IMR-90 (cell line): ENCODE results near the gene ZNF780A. TPM values are rescaled to one million over a fixed set of nuclear protein-coding genes. Genes with fewer than 3 reads are reported as not detected.

Experiments
- ATAC-seq: fragments of 200-7000 bp; cut with Tn5 transposase; 2 replicates; pipeline ENCODE4 v1.9.1; 2020; ENCODE audit warnings: low read depth, mild to moderate bottlenecking, moderate library complexity
- BruUV-seq: library from RNA; stranded (reverse); fragments of 400-500 nt; replicated peaks from 2 replicates; lab custom pipeline; 2021; lab: Mats Ljungman, UMichigan
- CTCF ChIA-PET: fragments of 300-600 bp; formaldehyde crosslinking; extraction: SDS; loops from one replicate; lab custom pipeline; 2021; ENCODE audit warnings: antibody characterized with exemption; lab: Yijun Ruan, JAX
- POLR2A ChIA-PET: fragments of 300-600 bp; sonication (Branson Sonifier 250); formaldehyde crosslinking; loops from one replicate; lab custom pipeline; 2022; ENCODE audit warnings: antibody characterized with exemption; ENCODE audit not compliant: unreplicated experiment; lab: Charles Lee
- DNase-seq: peaks from one replicate; pipeline ENCODE4 v3.0.0; 2013
- H2AFZ ChIP-seq: replicated peaks from 2 replicates; pipeline ENCODE3; 2013; ENCODE audit warnings: low read length, mild to moderate bottlenecking; ENCODE audit not compliant: poor library complexity
- H2AK5ac ChIP-seq: 2 replicates; pipeline ENCODE4 v1.6.1; 2013; ENCODE audit warnings: low read depth, low read length, inconsistent platforms
- H2AK9ac ChIP-seq: replicated peaks from 2 replicates; pipeline ENCODE3; 2013; ENCODE audit warnings: mild to moderate bottlenecking, low read depth, low read length, moderate library complexity; ENCODE audit not compliant: poor library complexity
- H2BK120ac ChIP-seq: 2 replicates; pipeline ENCODE4 v1.6.1; 2013; ENCODE audit warnings: low read depth, low read length, inconsistent platforms
- H2BK15ac ChIP-seq: 3 replicates; pipeline ENCODE4 v1.6.1; 2013; ENCODE audit warnings: low read depth, low read length, inconsistent platforms
- H2BK20ac ChIP-seq: 2 replicates; pipeline ENCODE4 v1.6.1; 2013; ENCODE audit warnings: low read depth, mild to moderate bottlenecking, inconsistent platforms, low read length, moderate library complexity
- H2BK5ac ChIP-seq: 2 replicates; pipeline ENCODE4 v1.6.1; 2013; ENCODE audit warnings: mild to moderate bottlenecking, low read depth, low read length, inconsistent platforms; ENCODE audit not compliant: poor library complexity, severe bottlenecking
- H3K14ac ChIP-seq: replicated peaks from 2 replicates; pipeline ENCODE4 v1.6.1; 2013; ENCODE audit warnings: low read depth, low read length, inconsistent platforms
- H3K18ac ChIP-seq: 2 replicates; pipeline ENCODE4 v1.6.1; 2013; ENCODE audit warnings: low read depth, low read length, control low read depth
- H3K23ac ChIP-seq: 2 replicates; pipeline ENCODE4 v1.6.1; 2013; ENCODE audit warnings: low read depth, low read length, inconsistent platforms
- H3K27ac ChIP-seq: 2 replicates; pipeline ENCODE4 v1.5.1; 2013; ENCODE audit warnings: mild to moderate bottlenecking, control low read depth, low read length; ENCODE audit not compliant: insufficient read depth
- H3K27me3 ChIP-seq: 2 replicates; pipeline ENCODE4 v1.6.1; 2013; ENCODE audit warnings: low read length; ENCODE audit not compliant: control insufficient read depth, insufficient read depth
- H3K36me3 ChIP-seq: 2 replicates; pipeline ENCODE4 v1.6.1; 2013; ENCODE audit warnings: low read length, mixed read lengths; ENCODE audit not compliant: control insufficient read depth, insufficient read depth
- H3K4ac ChIP-seq: 2 replicates; pipeline ENCODE4 v1.6.1; 2013; ENCODE audit warnings: low read depth, low read length, inconsistent platforms
- H3K4me1 ChIP-seq: 2 replicates; pipeline ENCODE4 v1.6.1; 2013; ENCODE audit warnings: low read length, mixed read lengths; ENCODE audit not compliant: control insufficient read depth, insufficient read depth
- H3K4me2 ChIP-seq: 2 replicates; pipeline ENCODE4 v1.6.1; 2013; ENCODE audit warnings: low read depth, mild to moderate bottlenecking, control low read depth, low read length, moderate library complexity
- H3K4me3 ChIP-seq: 2 replicates; pipeline ENCODE4 v1.5.1; 2013; ENCODE audit warnings: low read depth, mild to moderate bottlenecking, control low read depth, low read length, moderate library complexity; ENCODE audit not compliant: insufficient read depth
- H3K56ac ChIP-seq: 2 replicates; pipeline ENCODE4 v1.6.1; 2013; ENCODE audit warnings: low read length, inconsistent platforms; ENCODE audit not compliant: insufficient read depth; ENCODE audit errors: extremely low read depth
- H3K79me1 ChIP-seq, 2 experiments: 2 replicates each; pipeline ENCODE4 v1.6.1; 2013; ENCODE audit warnings: low read length in 2 of 2, inconsistent platforms in 1 of 2, low read depth in 1 of 2
- H3K9ac ChIP-seq: 2 replicates; pipeline ENCODE4 v1.6.1; 2013; ENCODE audit warnings: low read depth, low read length, control low read depth
- H3K9me1 ChIP-seq: 2 replicates; pipeline ENCODE4 v1.6.1; 2013; ENCODE audit warnings: low read length, inconsistent platforms; ENCODE audit not compliant: insufficient read depth
- H3K9me3 ChIP-seq: 2 replicates; pipeline ENCODE4 v1.6.1; 2013; ENCODE audit warnings: low read length; ENCODE audit not compliant: control insufficient read depth, insufficient read depth
- H4K20me1 ChIP-seq: 2 replicates; pipeline ENCODE4 v1.6.1; 2013; ENCODE audit warnings: low read length, inconsistent platforms; ENCODE audit not compliant: insufficient read depth
- H4K5ac ChIP-seq: 2 replicates; pipeline ENCODE4 v1.6.1; 2013; ENCODE audit warnings: mild to moderate bottlenecking, low read depth, low read length, control low read depth
- H4K8ac ChIP-seq, 2 experiments: 2 replicates each; pipeline ENCODE4 v1.6.1; 2013; ENCODE audit warnings: low read depth in 2 of 2, low read length in 2 of 2, control low read depth in 1 of 2, inconsistent platforms in 1 of 2
- H4K91ac ChIP-seq: 2 replicates; pipeline ENCODE4 v1.6.1; 2013; ENCODE audit warnings: low read depth, low read length, inconsistent platforms; ENCODE audit not compliant: insufficient read depth
- BHLHE40 ChIP-seq: fragments of 150-350 bp; IDR thresholded peaks from 2 replicates; pipeline ENCODE4 v1.6.1; 2016; ENCODE audit warnings: mild to moderate bottlenecking, low read depth, low read length
- CEBPB ChIP-seq: IDR thresholded peaks from 2 replicates; pipeline ENCODE4 v1.6.1; 2012; ENCODE audit warnings: low read depth, low read length, improper control_type of control experiment
- CHD1 ChIP-seq: IDR thresholded peaks from 2 replicates; pipeline ENCODE4 v1.6.1; 2012; ENCODE audit warnings: low read depth, low read length, improper control_type of control experiment
- CTCF ChIP-seq: conservative IDR thresholded peaks from 2 replicates; pipeline ENCODE4 v1.5.1; 2012; ENCODE audit warnings: mild to moderate bottlenecking, low read depth, low read length, improper control_type of control experiment
- ELK1 ChIP-seq: fragments of 150-350 bp; IDR thresholded peaks from 2 replicates; pipeline ENCODE4 v1.6.1; 2016; ENCODE audit warnings: low read depth, mild to moderate bottlenecking, low read length, moderate library complexity, borderline replicate concordance
- FOS ChIP-seq: fragments of 150-350 bp; IDR thresholded peaks from 2 replicates; pipeline ENCODE4 v1.6.1; 2016; ENCODE audit warnings: low read depth, low read length
- MAFK ChIP-seq: IDR thresholded peaks from 2 replicates; pipeline ENCODE4 v1.6.1; 2012; ENCODE audit warnings: low read depth, low read length, improper control_type of control experiment
- MAZ ChIP-seq: IDR thresholded peaks from 2 replicates; pipeline ENCODE4 v1.6.1; 2012; ENCODE audit warnings: low read depth, mild to moderate bottlenecking, low read length, improper control_type of control experiment, moderate library complexity, borderline replicate concordance
- MXI1 ChIP-seq: IDR thresholded peaks from 2 replicates; pipeline ENCODE4 v1.6.1; 2012; ENCODE audit warnings: low read depth, mild to moderate bottlenecking, low read length, moderate library complexity, borderline replicate concordance
- NFE2L2 ChIP-seq: fragments of 150-350 bp; IDR thresholded peaks from 2 replicates; pipeline ENCODE4 v1.6.1; 2016; ENCODE audit warnings: low read depth, mild to moderate bottlenecking, low read length
- POLR2A ChIP-seq: IDR thresholded peaks from 2 replicates; pipeline ENCODE4 v1.6.1; 2012; ENCODE audit warnings: mild to moderate bottlenecking, low read depth, low read length
- RAD21 ChIP-seq: IDR thresholded peaks from 2 replicates; pipeline ENCODE4 v1.6.1; 2012; ENCODE audit warnings: low read length, improper control_type of control experiment
- RCOR1 ChIP-seq: IDR thresholded peaks from 2 replicates; pipeline ENCODE4 v1.6.1; 2012; ENCODE audit warnings: mild to moderate bottlenecking, low read length, improper control_type of control experiment; ENCODE audit not compliant: insufficient replicate concordance
- RFX5 ChIP-seq: IDR thresholded peaks from 2 replicates; pipeline ENCODE4 v1.8.0; 2012; ENCODE audit warnings: low read depth, mild to moderate bottlenecking, low read length, moderate library complexity
- SMC3 ChIP-seq: fragments of 150-350 bp; IDR thresholded peaks from 2 replicates; pipeline ENCODE4 v1.6.1; 2016; ENCODE audit warnings: low read depth, mild to moderate bottlenecking, antibody characterized with exemption, low read length, moderate library complexity
- USF2 ChIP-seq: fragments of 150-350 bp; IDR thresholded peaks from 2 replicates; pipeline ENCODE4 v1.6.1; 2017; ENCODE audit warnings: mild to moderate bottlenecking, antibody characterized with exemption, low read length, low read depth
- dilution Hi-C: fragments of 300-500 bp; cut with HindIII; formaldehyde crosslinking; loops from one replicate; pipeline ENCODE4 v1.14.3; 2018; ENCODE audit warnings: low sequenced_read_pairs; ENCODE audit not compliant: unreplicated experiment
- in situ Hi-C: fragments of 300-500 bp; cut with MboI; formaldehyde crosslinking; loops from 3 replicates; pipeline ENCODE4 v1.14.3; 2019; ENCODE audit warnings: low sequenced_read_pairs, inconsistent platforms, mixed read lengths
- intact Hi-C: fragments of 100-400 bp; cut with micrococcal nuclease; formaldehyde crosslinking; loops from 2 replicates; pipeline ENCODE4 v1.10.0; 2022
- polyA plus RNA-seq, 3 experiments: library from polyadenylated mRNA; depleted of rRNA; stranded (reverse); fragments of >200 nt; gene quantifications; 2 replicates each; pipeline ENCODE4 v1.2.3, GENCODE V29; 2012; ENCODE audit warnings: low replicate concordance in 1 of 3
- total RNA-seq: library from RNA; depleted of rRNA; stranded (reverse); fragments of >200 nt; gene quantifications from 2 replicates; pipeline ENCODE4 v1.2.3, GENCODE V29; 2012

ZNF780A gene
- total and polyA plus RNA-seq, 2 of the 4 experiments (the other 2 are of a cell fraction) = 6.2 to 17.0 TPM

GRCh38 chr19:40134866-40135265, 44.1 kb upstream of the ZNF780A start:
- in situ Hi-C loops (loop anchor here (25.0 kb wide), 1 partner anchor 377 kb away; no protein-coding TSS in a partner anchor), intact Hi-C loops (loop anchor here (5.0 to 10.0 kb wide), 2 partner anchors 172 to 460 kb away; no protein-coding TSS in a partner anchor), dilution Hi-C loops (no loop called here)
- Histone ChIP-seq H2BK15ac (no peak overlapping the region), H2BK20ac (no peak overlapping the region), H4K91ac (no peak overlapping the region), H2AK9ac (no peak overlapping the region), H3K4me3 (no peak overlapping the region), H2AK5ac (no peak overlapping the region), H3K4me2 (no peak overlapping the region), H3K27ac (no peak overlapping the region), H2AFZ (no peak overlapping the region), H2BK120ac (no peak overlapping the region), H4K5ac (no peak overlapping the region), H4K8ac (no peak overlapping the region), H3K4me1 (no peaks in the 10 kb centered on the region), H4K20me1 (no peaks in the 10 kb centered on the region), H3K27me3 (peaks cover 10% of the 10 kb centered on the region), H2BK5ac (no peak overlapping the region), H3K9me3 (no peaks in the 10 kb centered on the region), H3K23ac (no peak overlapping the region), H3K9ac (no peak overlapping the region), H3K4ac (no peak overlapping the region), H3K14ac (no peak overlapping the region), H3K18ac (no peak overlapping the region), H3K79me1 (no peaks in the 10 kb centered on the region), H3K9me1 (no peaks in the 10 kb centered on the region), H3K36me3 (no peaks in the 10 kb centered on the region), H3K56ac (no peak overlapping the region)
- ChIA-PET CTCF (no interaction called here), POLR2A (interaction anchor here (0.6 kb wide), 1 partner anchor 44 kb away, joined by 5 read pairs; the partner anchor contains the start of gene ZNF780A)
- TF ChIP-seq RAD21 (no peak), RFX5 (no peak), NFE2L2 (no peak), CHD1 (no peak), FOS (no peak), ELK1 (no peak), POLR2A (no peak), MXI1 (no peak), SMC3 (no peak), USF2 (no peak), RCOR1 (no peak), CEBPB (no peak), BHLHE40 (no peak), MAZ (no peak), MAFK (no peak), CTCF (no peak)
- DNase-seq = no peak
- no peak for ATAC-seq
- no TSS peak for BruUV-seq
